Osteoblast (primary cell): Measurements from ENCODE around the gene FGF14. TPM values are rescaled to one million over a fixed set of nuclear protein-coding genes. Genes with fewer than 3 reads are reported as not detected.

Experiments used
- DNase-seq: peaks from one replicate; pipeline ENCODE4 v3.0.0; 2011; ENCODE audit warnings: low spot score, mixed read lengths; ENCODE audit not compliant: insufficient read length; ENCODE audit errors: missing footprints
- H2AFZ ChIP-seq: 2 replicates; pipeline ENCODE4 v1.6.0; 2011; ENCODE audit warnings: mild to moderate bottlenecking, low read length
- H3K27ac ChIP-seq: 2 replicates; pipeline ENCODE4 v1.5.1; 2011; ENCODE audit warnings: mild to moderate bottlenecking, low read depth, low read length, moderate library complexity
- H3K27me3 ChIP-seq: 2 replicates; pipeline ENCODE4 v1.6.0; 2012; ENCODE audit warnings: mild to moderate bottlenecking, control low read depth, inconsistent platforms, low read length, moderate library complexity; ENCODE audit not compliant: insufficient read depth
- H3K36me3 ChIP-seq: 2 replicates; pipeline ENCODE4 v1.5.1; 2011; ENCODE audit warnings: mild to moderate bottlenecking, low read length, control low read depth, moderate library complexity; ENCODE audit not compliant: insufficient read depth
- H3K4me1 ChIP-seq: 2 replicates; pipeline ENCODE4 v1.5.1; 2011; ENCODE audit warnings: mild to moderate bottlenecking, low read length, control low read depth, moderate library complexity; ENCODE audit not compliant: insufficient read depth
- H3K4me2 ChIP-seq: 2 replicates; pipeline ENCODE4 v1.6.0; 2011; ENCODE audit warnings: mild to moderate bottlenecking, low read length; ENCODE audit not compliant: insufficient read depth
- H3K4me3 ChIP-seq: fragments of 200-600 bp; sonication (generic); 3 replicates; pipeline ENCODE4 v1.5.1; 2012; ENCODE audit warnings: mild to moderate bottlenecking, low read length, inconsistent platforms; ENCODE audit not compliant: insufficient read depth
- H3K79me2 ChIP-seq: 2 replicates; pipeline ENCODE4 v1.6.0; 2012; ENCODE audit warnings: mild to moderate bottlenecking, low read length, control low read depth, inconsistent platforms; ENCODE audit not compliant: insufficient read depth
- H3K9me3 ChIP-seq: 2 replicates; pipeline ENCODE4 v1.5.1; 2011; ENCODE audit warnings: low read depth, low read length, control low read depth
- H4K20me1 ChIP-seq: 2 replicates; pipeline ENCODE4 v1.6.0; 2012; ENCODE audit warnings: mild to moderate bottlenecking, low read length, control low read depth; ENCODE audit not compliant: insufficient read depth
- total RNA-seq: library from RNA; depleted of rRNA; stranded (reverse); fragments of >200 nt; gene quantifications from 2 replicates; pipeline ENCODE4 v1.2.3, GENCODE V29; 2012
- TF ChIP-seq, protein P1 (sequence below): IDR thresholded peaks from 2 replicates; pipeline ENCODE4 v1.5.1; 2011; ENCODE audit warnings: mild to moderate bottlenecking, low read depth, low read length, moderate library complexity; ENCODE audit errors: extremely low read depth

FGF14 gene
- total RNA-seq, 1 donor, result under 0.01 TPM

DNA sequence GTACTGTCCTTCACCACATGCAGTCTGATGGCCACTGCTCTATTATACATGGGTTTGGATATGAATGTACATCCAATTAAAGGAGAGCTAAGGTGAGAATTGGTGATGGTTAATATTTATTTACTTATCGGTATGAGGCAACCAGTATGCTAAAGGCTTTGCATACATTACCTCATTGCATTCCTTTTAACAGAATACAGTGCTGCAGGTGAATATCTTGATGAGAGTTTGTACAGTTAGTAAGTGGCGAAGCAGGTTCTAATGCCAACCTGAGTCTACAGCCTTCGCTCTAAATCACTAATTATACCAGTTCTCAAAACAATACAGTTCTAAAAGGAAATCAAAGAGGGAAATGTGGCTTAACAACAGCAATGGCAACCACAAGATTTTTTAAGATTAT lies 665.3 kb downstream of the FGF14 start:
- H3K27me3 ChIP-seq, result no peaks in the 10 kb centered on the region
- H3K4me1 ChIP-seq, result no peaks in the 10 kb centered on the region
- H3K4me2 ChIP-seq, result no peak overlapping the region
- no peak overlapping the region for H3K27ac ChIP-seq
- H3K4me3 ChIP-seq, result no peak overlapping the region
- H3K9me3 ChIP-seq, result no peaks in the 10 kb centered on the region
- H3K79me2 ChIP-seq, result no peaks in the 10 kb centered on the region
- H4K20me1 ChIP-seq, result no peaks in the 10 kb centered on the region
- TF ChIP-seq, protein P1, sequence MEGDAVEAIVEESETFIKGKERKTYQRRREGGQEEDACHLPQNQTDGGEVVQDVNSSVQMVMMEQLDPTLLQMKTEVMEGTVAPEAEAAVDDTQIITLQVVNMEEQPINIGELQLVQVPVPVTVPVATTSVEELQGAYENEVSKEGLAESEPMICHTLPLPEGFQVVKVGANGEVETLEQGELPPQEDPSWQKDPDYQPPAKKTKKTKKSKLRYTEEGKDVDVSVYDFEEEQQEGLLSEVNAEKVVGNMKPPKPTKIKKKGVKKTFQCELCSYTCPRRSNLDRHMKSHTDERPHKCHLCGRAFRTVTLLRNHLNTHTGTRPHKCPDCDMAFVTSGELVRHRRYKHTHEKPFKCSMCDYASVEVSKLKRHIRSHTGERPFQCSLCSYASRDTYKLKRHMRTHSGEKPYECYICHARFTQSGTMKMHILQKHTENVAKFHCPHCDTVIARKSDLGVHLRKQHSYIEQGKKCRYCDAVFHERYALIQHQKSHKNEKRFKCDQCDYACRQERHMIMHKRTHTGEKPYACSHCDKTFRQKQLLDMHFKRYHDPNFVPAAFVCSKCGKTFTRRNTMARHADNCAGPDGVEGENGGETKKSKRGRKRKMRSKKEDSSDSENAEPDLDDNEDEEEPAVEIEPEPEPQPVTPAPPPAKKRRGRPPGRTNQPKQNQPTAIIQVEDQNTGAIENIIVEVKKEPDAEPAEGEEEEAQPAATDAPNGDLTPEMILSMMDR, result no peak
- DNase-seq, result peak; percentile 71
- H3K36me3 ChIP-seq, result no peaks in the 10 kb centered on the region
- H2AFZ ChIP-seq, result no peak overlapping the region

DNA sequence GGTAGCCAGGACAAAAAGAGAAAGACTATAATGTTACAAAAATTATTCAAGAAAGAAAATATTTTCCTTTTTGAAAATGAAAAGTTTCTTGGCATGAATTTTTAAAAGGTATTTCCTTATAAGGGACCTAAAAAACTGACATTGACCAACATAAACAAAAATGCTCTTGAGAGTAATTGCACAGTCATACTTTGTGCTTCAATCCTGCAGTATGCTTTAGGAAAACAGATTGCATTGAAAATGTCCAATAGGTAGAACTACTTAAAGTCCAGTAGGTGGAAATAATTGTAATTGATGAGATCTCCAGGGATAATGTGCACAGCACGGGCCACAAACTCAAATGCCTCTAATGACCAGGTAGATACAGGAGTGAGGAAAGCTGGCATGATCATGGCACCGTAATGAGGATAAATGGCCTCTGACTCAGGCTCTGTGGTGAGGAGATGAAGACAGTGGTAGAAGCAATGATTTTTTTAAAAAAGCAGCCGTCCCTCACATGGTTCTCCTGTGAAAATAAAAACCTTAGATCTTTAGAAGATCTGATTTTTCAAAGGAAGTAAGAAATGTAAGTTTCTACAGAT lies 671.3 kb downstream of the FGF14 start:
- no peak overlapping the region for H3K4me3 ChIP-seq
- TF ChIP-seq, protein P1, result no peak
- DNase-seq, result peak; percentile 60
- no peaks in the 10 kb centered on the region for H3K27me3 ChIP-seq
- no peaks in the 10 kb centered on the region for H3K79me2 ChIP-seq
- H3K4me2 ChIP-seq, result peak overlapping the region; percentile 12
- no peaks in the 10 kb centered on the region for H3K9me3 ChIP-seq
- H3K27ac ChIP-seq, result no peak overlapping the region
- peaks cover 12% of the 10 kb centered on the region for H3K4me1 ChIP-seq
- no peaks in the 10 kb centered on the region for H4K20me1 ChIP-seq
- no peaks in the 10 kb centered on the region for H3K36me3 ChIP-seq
- no peak overlapping the region for H2AFZ ChIP-seq

DNA sequence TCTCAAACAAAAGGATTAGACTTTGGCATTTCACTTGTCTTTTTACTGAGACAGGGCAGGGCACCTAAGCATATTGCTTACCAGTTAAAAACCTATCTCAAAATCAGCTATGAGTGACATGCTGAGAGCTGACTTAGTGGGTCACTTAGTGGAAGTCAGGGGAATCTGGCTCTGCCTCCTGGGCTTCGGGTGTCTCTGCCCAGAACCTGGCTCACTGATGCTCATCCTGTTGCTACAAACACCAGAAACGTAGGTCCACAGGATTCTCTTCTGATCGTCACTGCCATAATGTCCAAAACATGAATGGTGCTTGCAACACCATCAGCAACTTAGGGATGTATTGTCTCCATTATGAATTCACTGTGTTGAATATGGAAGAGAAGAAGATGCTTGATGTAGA lies 673.2 kb downstream of the FGF14 start:
- H3K27me3 ChIP-seq, result no peaks in the 10 kb centered on the region
- no peak for DNase-seq
- H4K20me1 ChIP-seq, result no peaks in the 10 kb centered on the region
- H3K27ac ChIP-seq, result no peak overlapping the region
- no peak overlapping the region for H2AFZ ChIP-seq
- TF ChIP-seq, protein P1, result no peak
- no peak overlapping the region for H3K4me3 ChIP-seq
- no peaks in the 10 kb centered on the region for H3K9me3 ChIP-seq
- no peaks in the 10 kb centered on the region for H3K79me2 ChIP-seq
- peaks cover 4% of the 10 kb centered on the region for H3K36me3 ChIP-seq
- H3K4me2 ChIP-seq, result no peak overlapping the region
- H3K4me1 ChIP-seq, result peaks cover 12% of the 10 kb centered on the region

DNA sequence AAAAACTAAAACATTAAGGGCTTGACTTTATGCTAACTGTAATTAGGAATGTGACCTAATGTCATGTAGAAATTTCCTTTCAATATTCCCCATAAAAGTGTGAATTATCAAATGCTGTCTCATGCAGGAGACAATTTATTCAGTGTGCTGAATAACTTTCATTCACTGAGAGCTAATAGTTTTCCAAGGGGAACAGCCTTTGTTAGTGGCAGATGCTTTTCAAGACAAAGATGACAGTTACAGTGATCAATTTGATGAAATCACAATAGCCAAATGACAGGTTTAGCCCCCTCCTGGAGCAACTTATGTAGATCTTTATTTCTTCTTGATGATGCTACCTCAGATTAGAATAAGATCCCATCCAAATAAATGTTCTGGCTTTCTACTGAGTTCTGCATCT lies 673.8 kb downstream of the FGF14 start:
- Histone ChIP-seq H3K79me2 (no peaks in the 10 kb centered on the region), H2AFZ (no peak overlapping the region), H3K4me3 (no peak overlapping the region), H3K27ac (no peak overlapping the region), H3K4me1 (peaks cover 12% of the 10 kb centered on the region), H4K20me1 (no peaks in the 10 kb centered on the region), H3K9me3 (no peaks in the 10 kb centered on the region), H3K36me3 (peaks cover 8% of the 10 kb centered on the region), H3K4me2 (no peak overlapping the region), H3K27me3 (no peaks in the 10 kb centered on the region)
- TF ChIP-seq, protein P1, result no peak
- no peak for DNase-seq
